Naive B cell (primary cell): Measurements from ENCODE around the gene PIP5K1C. TPM values are rescaled to one million over a fixed set of nuclear protein-coding genes. Genes with fewer than 3 reads are reported as not detected.

Experiments
- ATAC-seq, 2 donors: fragments of 150-1000 bp; cut with Tn5 transposase; 2 replicates each; pipeline ENCODE4 v1.10.0; 2021; ENCODE audit warnings: low read depth in 2 of 2, mild to moderate bottlenecking in 2 of 2, moderate library complexity in 2 of 2
- DNase-seq: peaks from one replicate; pipeline ENCODE4 v3.0.0; 2022
- H3K27ac Mint-ChIP-seq, 6 donors: one replicate each; pipeline ENCODE4 v1.8.0; 2020 to 2022; ENCODE audit warnings: mild to moderate bottlenecking in 6 of 6, mixed read lengths in 6 of 6, moderate library complexity in 5 of 6, inconsistent platforms in 2 of 6
- H3K27me3 Mint-ChIP-seq, 3 donors: one replicate each; pipeline ENCODE4 v1.8.0; 2021 to 2022; ENCODE audit warnings: mixed read lengths in 3 of 3, mild to moderate bottlenecking in 1 of 3
- H3K36me3 Mint-ChIP-seq, 2 donors: one replicate each; pipeline ENCODE4 v1.8.0; 2020 to 2022; ENCODE audit warnings: mixed read lengths in 2 of 2, inconsistent platforms in 1 of 2, mild to moderate bottlenecking in 1 of 2
- H3K4me1 Mint-ChIP-seq, 3 donors: one replicate each; pipeline ENCODE4 v1.8.0; 2020 to 2022; ENCODE audit warnings: mixed read lengths in 3 of 3, inconsistent platforms in 1 of 3, mild to moderate bottlenecking in 1 of 3, moderate library complexity in 1 of 3
- H3K4me3 Mint-ChIP-seq, 8 donors: one replicate each; pipeline ENCODE4 v1.8.0; 2020 to 2022; ENCODE audit warnings: mild to moderate bottlenecking in 8 of 8, mixed read lengths in 8 of 8, moderate library complexity in 8 of 8, inconsistent platforms in 2 of 8
- H3K9me3 Mint-ChIP-seq, 7 donors: one replicate each; pipeline ENCODE4 v1.8.0; 2020 to 2022; ENCODE audit warnings: mixed read lengths in 7 of 7, mild to moderate bottlenecking in 5 of 7, inconsistent platforms in 2 of 7, moderate library complexity in 1 of 7
- polyA plus RNA-seq, 6 donors: library from polyadenylated mRNA; unstranded; fragments of 300-500 nt; fragmentation: Illumina TruSeq; gene quantifications; one replicate each; pipeline ENCODE4 v1.2.3, GENCODE V29; 2021; ENCODE audit warnings: low read depth in 6 of 6

PIP5K1C gene
- polyA plus RNA-seq, 6 donors from 2014 or later = 0.41 to 13.4 (median 4.9) TPM

DNA sequence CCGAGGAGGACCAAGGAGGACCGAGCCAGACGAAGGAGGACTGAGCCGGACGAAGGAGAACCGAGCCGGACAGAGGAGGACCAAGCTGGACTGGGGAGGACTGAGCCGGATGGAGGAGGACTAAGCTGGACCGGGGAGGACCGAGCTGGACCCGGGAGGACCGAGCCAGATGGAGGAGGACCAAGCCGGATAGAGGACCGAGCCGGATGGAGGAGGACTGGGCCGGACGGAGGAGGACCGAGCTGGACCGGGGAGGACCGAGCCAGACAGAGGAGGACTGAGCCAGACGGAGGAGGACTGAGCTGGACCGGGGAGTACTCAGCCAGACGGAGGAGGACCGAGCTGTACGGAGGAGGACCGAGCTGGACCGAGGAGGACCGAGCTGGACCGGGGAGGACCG is 3.2 kb downstream of the PIP5K1C start:
- ATAC-seq (no peak), DNase-seq (no peak)
- no peaks in the 10 kb centered on the region for H3K27me3 Mint-ChIP-seq
- peak overlapping the region in 3 of 6 donors; percentile 56 to 80 (median 77) for H3K27ac Mint-ChIP-seq
- H3K4me3 Mint-ChIP-seq = peak overlapping the region in 5 of 8 donors; percentile 9 to 56 (median 32)
- no peaks in the 10 kb centered on the region for H3K36me3 Mint-ChIP-seq
- H3K9me3 Mint-ChIP-seq = no peaks in the 10 kb centered on the region
- H3K4me1 Mint-ChIP-seq = peaks cover 35 to 50% (median 44%) of the 10 kb centered on the region in 3 donors

DNA sequence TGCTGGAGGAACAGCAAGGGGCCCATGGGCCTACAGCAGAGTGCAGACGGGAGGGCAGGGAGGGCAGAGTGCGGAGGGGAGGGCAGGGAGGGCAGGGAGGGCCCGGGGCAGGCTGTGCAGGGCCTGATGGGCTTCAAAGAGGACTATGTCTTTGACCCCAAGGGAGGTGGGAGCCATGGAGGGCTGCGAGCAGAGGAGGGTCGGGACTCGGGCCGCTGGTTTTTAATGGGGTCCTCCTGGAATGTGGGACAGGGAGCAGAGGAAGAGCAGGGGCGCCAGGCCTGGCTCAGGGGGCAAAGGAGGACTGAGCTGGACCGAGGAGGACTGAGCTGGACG is 3.6 kb downstream of the PIP5K1C start:
- H3K4me1 Mint-ChIP-seq = peaks cover 35 to 51% (median 44%) of the 10 kb centered on the region in 3 donors
- no peaks in the 10 kb centered on the region for H3K27me3 Mint-ChIP-seq
- H3K9me3 Mint-ChIP-seq = no peaks in the 10 kb centered on the region
- DNase-seq (no peak), ATAC-seq (no peak)
- H3K27ac Mint-ChIP-seq = peak overlapping the region in 2 of 6 donors; percentile 77 to 86
- H3K4me3 Mint-ChIP-seq = peak overlapping the region in 3 of 8 donors; percentile 25 to 49 (median 32)
- no peaks in the 10 kb centered on the region for H3K36me3 Mint-ChIP-seq

DNA sequence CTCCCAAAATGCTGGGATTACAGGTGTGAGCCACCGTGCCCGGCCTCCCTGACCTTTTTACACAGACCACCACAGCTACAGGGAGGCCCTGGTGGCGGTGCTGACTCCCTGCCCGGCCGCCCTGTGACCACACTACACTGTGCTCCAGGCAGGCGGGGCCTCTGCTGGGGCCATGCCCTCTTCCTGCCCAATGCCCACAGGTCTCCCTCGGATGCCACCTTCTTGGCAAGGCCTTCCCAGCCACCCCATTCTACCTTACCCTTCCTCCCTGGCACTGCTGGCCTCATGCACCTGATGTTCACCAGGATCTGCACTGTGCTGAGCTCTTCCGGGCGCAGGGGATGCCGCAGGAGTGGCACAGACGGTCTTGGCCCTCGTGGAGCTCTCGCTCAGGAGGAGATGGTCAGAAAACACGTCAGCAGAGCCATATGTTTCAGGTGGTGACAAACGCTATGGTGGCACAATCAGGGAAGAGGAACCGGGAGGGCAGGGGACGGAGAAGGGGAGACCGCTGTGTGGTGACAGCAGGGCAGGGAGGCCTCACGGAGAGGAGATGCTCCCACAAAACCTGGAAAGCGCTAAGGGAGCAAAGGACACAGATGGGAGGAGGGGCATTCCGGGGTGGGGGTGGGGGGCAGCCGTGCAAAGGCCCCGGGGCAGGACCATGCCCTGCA is 4.1 kb downstream of the PIP5K1C start:
- peaks cover 36 to 54% (median 44%) of the 10 kb centered on the region in 3 donors for H3K4me1 Mint-ChIP-seq
- H3K27me3 Mint-ChIP-seq = no peaks in the 10 kb centered on the region
- no peaks in the 10 kb centered on the region for H3K9me3 Mint-ChIP-seq
- H3K4me3 Mint-ChIP-seq = peak overlapping the region in 4 of 8 donors; percentile 25 to 66 (median 31)
- DNase-seq = no peak
- peak overlapping the region in 2 of 6 donors; percentile 47 to 77 for H3K27ac Mint-ChIP-seq
- ATAC-seq = no peak
- H3K36me3 Mint-ChIP-seq = no peaks in the 10 kb centered on the region

DNA sequence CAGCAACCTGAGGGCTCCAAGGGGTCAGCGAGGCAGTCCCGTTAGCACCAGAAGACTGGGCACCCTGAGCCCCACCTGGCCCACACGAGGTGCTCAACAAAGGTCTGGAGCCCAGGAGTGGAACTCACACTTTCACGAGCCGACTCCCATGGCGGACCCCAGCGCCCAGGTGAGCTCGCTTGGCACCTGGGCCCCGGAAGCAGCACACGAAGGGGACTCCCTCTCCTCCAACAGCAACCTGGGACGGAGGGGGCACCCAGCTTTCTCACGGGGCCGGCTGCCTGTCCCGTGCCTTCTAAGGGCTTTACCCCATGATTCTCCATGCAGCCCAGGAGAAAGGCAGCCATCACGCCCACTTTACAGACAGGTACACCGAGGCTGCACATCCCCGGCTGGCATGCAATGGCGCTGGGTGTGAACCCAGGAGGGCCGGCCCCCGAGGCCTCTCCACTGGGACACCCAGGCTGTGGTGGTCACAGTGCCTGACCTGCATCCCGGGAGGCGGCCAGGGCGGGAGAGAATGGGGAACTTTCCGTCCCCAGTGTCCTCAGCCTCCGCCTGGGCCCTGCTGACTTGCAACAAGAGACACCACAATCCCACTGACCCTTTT is 5.0 kb downstream of the PIP5K1C start:
- Mint-ChIP-seq H3K36me3 (no peaks in the 10 kb centered on the region), H3K4me1 (peaks cover 30 to 49% (median 38%) of the 10 kb centered on the region in 3 donors), H3K27me3 (no peaks in the 10 kb centered on the region), H3K27ac (no peak overlapping the region), H3K4me3 (no peak overlapping the region), H3K9me3 (peaks cover 0 to 2% (median 0%) of the 10 kb centered on the region in 7 donors)
- DNase-seq (no peak), ATAC-seq (no peak)

DNA sequence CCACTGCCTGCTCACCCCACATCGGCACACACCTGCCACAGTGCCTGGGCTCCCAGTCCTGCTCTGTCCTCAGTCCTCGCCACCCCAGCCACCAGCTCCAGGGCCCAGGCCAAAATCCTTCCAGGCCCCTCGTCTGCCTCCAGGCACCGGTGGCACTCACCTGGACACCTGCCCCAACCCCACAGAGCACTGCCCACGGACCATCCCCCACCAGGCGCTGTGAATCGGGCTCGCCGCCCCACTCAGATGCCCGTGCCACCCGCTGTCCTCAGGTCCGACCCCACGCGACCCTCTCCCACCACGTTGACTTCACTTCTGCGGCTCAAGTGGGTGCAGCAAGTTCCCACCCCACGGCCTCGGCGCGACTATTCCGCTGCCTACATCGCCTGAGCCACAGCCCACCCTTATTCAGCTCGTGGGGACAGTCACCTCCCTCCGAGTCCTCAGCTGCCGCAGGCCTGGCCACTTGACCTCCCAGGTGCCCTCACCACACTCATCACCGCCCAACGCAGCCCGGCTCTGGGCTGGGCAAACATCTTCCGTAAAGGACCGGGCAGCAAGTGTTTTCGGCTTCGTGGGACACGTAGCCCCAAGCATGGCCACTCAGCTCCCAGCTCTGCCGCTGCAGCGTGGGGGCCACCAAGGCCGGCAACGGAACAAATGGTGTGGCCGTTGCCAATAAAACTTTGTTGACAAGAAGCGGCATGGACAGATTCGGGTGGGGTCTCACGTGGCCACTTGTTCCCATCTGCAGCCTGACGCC is 5.7 kb downstream of the PIP5K1C start:
- peak overlapping the region in 1 of 6 donors; percentile 56 for H3K27ac Mint-ChIP-seq
- no peak for ATAC-seq
- DNase-seq = no peak
- peaks cover 28 to 51% (median 36%) of the 10 kb centered on the region in 3 donors for H3K4me1 Mint-ChIP-seq
- H3K4me3 Mint-ChIP-seq = no peak overlapping the region
- H3K9me3 Mint-ChIP-seq = peaks cover 0 to 2% (median 0%) of the 10 kb centered on the region in 7 donors
- no peaks in the 10 kb centered on the region for H3K27me3 Mint-ChIP-seq
- no peaks in the 10 kb centered on the region for H3K36me3 Mint-ChIP-seq

DNA sequence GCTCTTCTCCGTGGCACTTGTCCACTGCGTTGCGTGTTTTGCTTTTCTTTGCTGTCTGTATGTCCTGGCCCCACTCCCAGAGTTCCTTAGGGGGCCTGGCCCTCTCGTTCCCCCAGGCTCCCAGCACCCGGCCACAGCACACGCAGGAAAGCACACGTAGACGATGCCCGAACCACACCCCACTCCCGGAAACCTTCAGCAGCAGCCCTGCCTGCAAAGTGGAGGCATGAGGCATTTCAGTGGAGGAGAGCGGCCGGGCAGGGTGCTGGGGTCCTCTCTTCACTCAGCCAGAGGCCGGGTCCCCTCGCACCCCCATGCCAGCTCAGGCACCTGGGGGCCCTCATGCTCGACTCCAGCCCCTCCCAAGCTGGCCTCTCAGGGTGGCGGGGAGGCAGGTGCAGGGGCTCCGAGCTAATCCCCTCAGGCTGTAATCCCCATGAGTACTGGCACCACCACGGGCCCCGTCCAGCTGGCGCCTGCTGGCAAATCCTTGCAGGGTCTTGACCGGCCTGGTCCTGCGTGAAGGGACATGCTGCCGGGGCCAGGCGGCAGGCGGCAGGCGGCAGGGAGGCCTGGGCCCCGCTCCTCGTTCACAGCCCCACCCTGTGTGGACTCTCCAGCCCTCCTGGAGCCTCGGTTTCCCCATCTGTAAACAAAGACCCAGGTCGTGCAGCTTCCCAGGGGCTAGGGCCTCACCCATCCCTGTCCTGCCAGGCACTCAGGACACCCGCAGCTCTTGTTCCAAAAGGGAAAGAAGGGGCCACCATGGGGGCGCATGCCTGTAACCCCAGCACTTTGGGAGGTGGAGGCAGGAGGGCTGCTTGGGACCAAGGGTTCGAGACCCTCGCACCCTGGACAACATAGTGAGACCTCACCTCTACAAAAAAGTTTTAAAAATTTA is 7.0 kb downstream of the PIP5K1C start:
- Mint-ChIP-seq H3K27me3 (no peaks in the 10 kb centered on the region), H3K4me3 (peak overlapping the region in 2 of 8 donors; percentile 9 to 72), H3K27ac (peak overlapping the region in 1 of 6 donors; percentile 68), H3K4me1 (peaks cover 21 to 45% (median 29%) of the 10 kb centered on the region in 3 donors), H3K9me3 (peaks cover 0 to 2% (median 0%) of the 10 kb centered on the region in 7 donors), H3K36me3 (no peaks in the 10 kb centered on the region)
- ATAC-seq = no peak
- DNase-seq = no peak

DNA sequence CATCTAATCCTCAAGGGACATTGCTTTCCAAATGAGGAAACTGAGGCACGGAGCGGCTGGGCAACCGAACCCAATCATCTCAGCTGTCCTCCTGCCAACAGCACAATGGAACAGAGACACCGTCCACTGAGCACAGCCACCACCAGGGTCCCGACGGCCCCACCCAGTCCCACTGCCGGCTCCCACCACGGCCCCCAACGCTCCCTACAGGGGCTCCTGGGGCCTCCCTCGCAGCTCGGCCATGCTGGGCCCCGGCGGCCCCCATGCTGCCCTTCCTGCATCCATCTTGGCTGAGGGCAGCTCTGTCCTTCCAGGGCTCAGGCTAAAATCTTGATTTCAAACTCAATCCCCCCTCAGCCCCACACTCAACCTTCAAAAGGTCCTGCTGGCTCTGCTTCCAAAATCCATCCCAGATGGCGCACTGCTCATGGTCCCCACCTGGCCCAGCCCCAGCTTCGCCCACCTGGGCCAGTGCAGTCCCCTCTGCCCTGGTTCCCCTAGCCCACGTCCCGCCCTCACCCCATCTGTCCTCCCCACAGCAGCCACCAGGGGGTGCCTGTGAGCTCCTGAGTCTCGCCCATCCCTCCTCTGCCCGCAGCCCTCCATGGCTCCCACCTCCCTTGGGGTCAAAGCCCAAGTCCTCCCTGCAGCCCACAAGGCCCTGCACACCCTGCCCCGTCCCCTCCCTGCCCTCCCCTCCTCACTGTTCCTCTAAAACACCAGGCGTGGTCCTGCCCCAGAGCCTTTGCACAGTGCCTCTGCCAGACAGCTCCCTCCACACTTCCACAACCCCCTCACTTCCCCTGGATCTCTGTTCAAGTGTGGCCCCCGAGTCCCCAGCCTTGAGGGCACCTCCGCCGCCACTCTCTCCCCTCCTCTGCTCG is 7.9 kb downstream of the PIP5K1C start:
- peak overlapping the region in 3 of 6 donors; percentile 42 to 69 (median 68) for H3K27ac Mint-ChIP-seq
- peak; percentile 32 for DNase-seq
- ATAC-seq = peak in 1 of 2 donors; percentile 66
- peaks cover 0 to 2% (median 0%) of the 10 kb centered on the region in 7 donors for H3K9me3 Mint-ChIP-seq
- peak overlapping the region in 2 of 8 donors; percentile 53 to 72 for H3K4me3 Mint-ChIP-seq
- H3K4me1 Mint-ChIP-seq = peaks cover 19 to 44% (median 27%) of the 10 kb centered on the region in 3 donors
- no peaks in the 10 kb centered on the region for H3K36me3 Mint-ChIP-seq
- H3K27me3 Mint-ChIP-seq = no peaks in the 10 kb centered on the region

DNA sequence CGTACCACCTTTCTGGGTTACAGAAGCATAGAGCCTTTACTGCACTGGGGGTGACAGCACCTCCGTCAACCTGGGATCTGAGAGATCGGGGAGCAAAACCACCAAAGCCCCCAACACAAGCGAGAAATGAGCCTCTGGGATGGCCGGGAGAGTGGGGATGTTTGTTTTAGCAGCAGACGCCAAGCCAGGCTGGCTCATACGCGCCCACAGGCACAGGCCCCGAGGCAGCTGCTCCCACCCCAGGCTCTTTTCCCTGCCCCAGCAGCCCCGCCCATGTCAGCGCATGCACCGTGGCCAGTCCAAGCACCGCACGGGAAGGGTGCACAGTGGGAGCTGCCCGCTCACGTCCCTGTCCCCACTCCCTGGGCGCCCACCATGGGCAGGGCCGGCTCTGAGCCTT is 8.5 kb downstream of the PIP5K1C start:
- peaks cover 0 to 2% (median 0%) of the 10 kb centered on the region in 7 donors for H3K9me3 Mint-ChIP-seq
- peak overlapping the region in 2 of 6 donors; percentile 68 to 69 for H3K27ac Mint-ChIP-seq
- no peaks in the 10 kb centered on the region for H3K27me3 Mint-ChIP-seq
- H3K4me3 Mint-ChIP-seq = no peak overlapping the region
- no peaks in the 10 kb centered on the region for H3K36me3 Mint-ChIP-seq
- peaks cover 22 to 42% (median 33%) of the 10 kb centered on the region in 3 donors for H3K4me1 Mint-ChIP-seq
- DNase-seq (no peak), ATAC-seq (no peak)

DNA sequence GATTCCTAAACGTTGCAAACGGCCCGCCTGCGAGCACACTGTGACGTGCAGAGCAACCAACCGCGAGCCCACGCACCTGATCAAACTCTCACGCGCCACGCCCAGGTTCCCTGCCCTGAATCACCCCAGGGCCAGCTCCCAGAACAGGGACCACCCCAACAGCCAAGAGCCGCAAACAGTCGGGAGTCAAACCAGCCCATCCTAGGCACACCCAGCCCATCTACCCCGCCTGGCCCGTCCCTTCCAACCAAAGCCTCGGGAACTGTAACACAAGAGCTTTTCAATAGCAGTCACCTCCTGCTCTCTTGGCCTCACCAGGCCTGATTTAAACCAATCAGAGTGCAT is 8.9 kb downstream of the PIP5K1C start:
- H3K9me3 Mint-ChIP-seq = peaks cover 0 to 2% (median 0%) of the 10 kb centered on the region in 7 donors
- H3K36me3 Mint-ChIP-seq = no peaks in the 10 kb centered on the region
- H3K27ac Mint-ChIP-seq = peak overlapping the region in 2 of 6 donors; percentile 69 to 86
- H3K4me3 Mint-ChIP-seq = peak overlapping the region in 1 of 8 donors; percentile 29
- DNase-seq (no peak), ATAC-seq (no peak)
- no peaks in the 10 kb centered on the region for H3K27me3 Mint-ChIP-seq
- peaks cover 22 to 39% (median 33%) of the 10 kb centered on the region in 3 donors for H3K4me1 Mint-ChIP-seq

DNA sequence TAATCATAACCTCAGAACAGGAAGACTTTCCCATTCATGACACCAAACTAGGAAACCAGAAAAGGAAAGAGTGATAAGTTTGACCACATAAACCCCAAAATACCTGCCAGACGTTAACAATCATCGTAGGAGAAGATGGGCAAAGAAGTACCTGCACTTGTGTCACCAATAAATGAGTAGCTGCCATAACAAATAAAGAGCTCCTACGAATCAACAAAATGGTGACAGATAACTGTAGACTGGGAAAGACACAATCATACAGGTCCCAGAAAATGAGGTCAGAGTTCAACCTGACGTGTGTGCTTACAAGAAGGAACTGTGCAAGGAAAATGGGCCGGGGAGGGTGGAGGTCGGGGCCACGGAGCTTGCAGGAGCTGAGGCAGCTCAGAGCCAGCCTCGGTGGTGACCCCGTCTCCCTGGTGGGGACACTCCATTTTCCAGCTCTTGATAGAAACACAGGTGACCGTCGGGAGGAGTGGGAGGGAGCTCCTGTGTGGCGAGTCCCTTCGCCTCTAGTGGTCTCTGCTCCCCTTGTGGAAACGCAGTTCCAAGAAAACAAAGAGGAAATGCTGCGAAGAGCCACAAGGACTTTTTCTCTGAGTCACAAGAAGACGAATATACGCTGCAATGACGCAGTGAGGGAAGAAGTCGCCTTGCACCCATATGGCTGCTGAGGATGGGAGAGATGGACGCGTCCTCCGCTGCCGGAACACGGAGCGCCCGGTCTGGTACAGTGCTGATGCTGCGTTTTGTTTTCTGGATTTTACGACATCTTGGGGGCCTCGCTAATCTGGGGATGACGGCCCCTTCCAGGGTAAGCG is 9.5 kb downstream of the PIP5K1C start:
- Mint-ChIP-seq H3K4me1 (peaks cover 19 to 34% (median 27%) of the 10 kb centered on the region in 3 donors), H3K4me3 (peak overlapping the region in 2 of 8 donors; percentile 23 to 29), H3K36me3 (no peaks in the 10 kb centered on the region), H3K27me3 (no peaks in the 10 kb centered on the region), H3K9me3 (peaks cover 0 to 2% (median 0%) of the 10 kb centered on the region in 7 donors), H3K27ac (peak overlapping the region in 1 of 6 donors; percentile 90)
- ATAC-seq (no peak), DNase-seq (no peak)
